KMS-11 (cell line): ENCODE measurements around the gene PLTP.

Experiments used
- H2AFZ ChIP-seq: fragments of 200-600 bp; sonication (generic); 2 replicates; pipeline ENCODE4 v1.6.1; 2016; ENCODE audit warnings: antibody characterized with exemption, mixed run types, low read depth
- H3K27ac ChIP-seq: fragments of 200-600 bp; sonication (generic); 2 replicates; pipeline ENCODE4 v1.6.1; 2016; ENCODE audit warnings: mild to moderate bottlenecking, mixed run types
- H3K27me3 ChIP-seq: fragments of 200-600 bp; sonication (generic); 2 replicates; pipeline ENCODE4 v1.6.1; 2017; ENCODE audit warnings: mild to moderate bottlenecking, low read depth, mixed run types, moderate library complexity; ENCODE audit not compliant: insufficient read depth
- H3K36me3 ChIP-seq: fragments of 200-600 bp; sonication (generic); 2 replicates; pipeline ENCODE4 v1.6.1; 2017; ENCODE audit warnings: mild to moderate bottlenecking, mixed run types; ENCODE audit not compliant: insufficient read depth
- H3K4me1 ChIP-seq: fragments of 200-600 bp; sonication (generic); 2 replicates; pipeline ENCODE4 v1.6.1; 2016; ENCODE audit warnings: mild to moderate bottlenecking, low read depth, mixed run types; ENCODE audit not compliant: poor library complexity, severe bottlenecking
- H3K4me2 ChIP-seq: fragments of 200-600 bp; sonication (generic); 2 replicates; pipeline ENCODE4 v1.7.0; 2016; ENCODE audit warnings: mild to moderate bottlenecking, mixed run types
- H3K4me3 ChIP-seq: fragments of 200-600 bp; sonication (generic); IDR thresholded peaks from 2 replicates; pipeline ENCODE4 v1.6.1; 2017; ENCODE audit warnings: low read depth, low read length, mixed read lengths; ENCODE audit not compliant: insufficient read depth
- H3K79me2 ChIP-seq: fragments of 200-600 bp; sonication (generic); 2 replicates; pipeline ENCODE4 v1.6.1; 2016; ENCODE audit warnings: low read depth, mixed run types; ENCODE audit not compliant: insufficient read depth
- H3K9ac ChIP-seq: fragments of 200-600 bp; sonication (generic); 2 replicates; pipeline ENCODE4 v1.6.1; 2016; ENCODE audit warnings: mild to moderate bottlenecking, mixed run types
- H4K20me1 ChIP-seq: fragments of 200-600 bp; sonication (generic); 2 replicates; pipeline ENCODE4 v1.6.1; 2016; ENCODE audit warnings: mild to moderate bottlenecking, mixed run types; ENCODE audit not compliant: insufficient read depth
- CTCF ChIP-seq: fragments of 200-600 bp; sonication (generic); conservative IDR thresholded peaks from 2 replicates; pipeline ENCODE4 v1.6.1; 2017; ENCODE audit warnings: low read depth, mild to moderate bottlenecking, antibody characterized with exemption, low read length, moderate library complexity, mixed read lengths

The PLTP gene

GRCh38 chr20:45940053-45940452 lies 28.1 kb upstream of the PLTP start:
- Histone ChIP-seq H3K79me2 (peaks cover 7% of the 10 kb centered on the region; the same call in 1 of the 2 replicates), H3K27me3 (no peaks in the 10 kb centered on the region), H4K20me1 (no peaks in the 10 kb centered on the region), H3K4me1 (peaks cover 5% of the 10 kb centered on the region), H3K36me3 (peaks cover 7% of the 10 kb centered on the region; the same call in 1 of the 2 replicates), H3K4me3 (no peak overlapping the region), H3K9ac (no peak overlapping the region), H3K4me2 (no peak overlapping the region), H2AFZ (no peak overlapping the region), H3K27ac (no peak overlapping the region)
- TF ChIP-seq CTCF = no peak

- no peak for TF ChIP-seq CTCF
- Histone ChIP-seq H3K36me3 (peaks cover 7% of the 10 kb centered on the region; the same call in 1 of the 2 replicates), H3K4me3 (no peak overlapping the region), H2AFZ (no peak overlapping the region), H3K79me2 (peaks cover 7% of the 10 kb centered on the region; the same call in 1 of the 2 replicates), H3K4me2 (no peak overlapping the region), H3K27ac (no peak overlapping the region), H3K27me3 (no peaks in the 10 kb centered on the region), H3K9ac (no peak overlapping the region), H4K20me1 (no peaks in the 10 kb centered on the region), H3K4me1 (peaks cover 5% of the 10 kb centered on the region)
Measured at GRCh38 chr20:45938727-45939438, 26.9 kb upstream of the PLTP start.

DNA sequence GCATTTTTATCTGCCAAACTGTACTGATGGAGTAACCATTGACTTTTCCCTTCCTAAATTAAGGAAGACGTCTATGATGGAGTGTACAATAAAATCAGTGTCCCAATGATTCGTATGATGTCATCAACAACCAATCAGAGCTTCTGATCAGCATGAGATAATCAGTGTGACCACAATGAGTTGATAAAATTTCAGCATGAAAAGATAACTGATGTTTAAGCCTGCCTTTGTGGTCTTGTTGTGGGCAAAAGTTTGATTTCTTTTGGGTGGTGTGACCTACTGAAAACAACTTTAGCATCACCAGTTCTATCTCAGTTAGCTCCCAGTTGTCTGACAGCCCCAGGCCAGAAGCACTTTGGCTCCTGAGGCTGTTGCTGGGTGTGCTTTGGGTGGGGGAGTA lies 25.8 kb upstream of the PLTP start:
- Histone ChIP-seq H2AFZ (no peak overlapping the region), H3K36me3 (peaks cover 7% of the 10 kb centered on the region; the same call in 1 of the 2 replicates), H3K79me2 (peaks cover 7% of the 10 kb centered on the region; the same call in 1 of the 2 replicates), H3K27ac (no peak overlapping the region), H3K4me3 (no peak overlapping the region), H3K9ac (no peak overlapping the region), H3K4me1 (peaks cover 13% of the 10 kb centered on the region), H3K27me3 (no peaks in the 10 kb centered on the region), H4K20me1 (no peaks in the 10 kb centered on the region), H3K4me2 (no peak overlapping the region)
- no peak for TF ChIP-seq CTCF

DNA sequence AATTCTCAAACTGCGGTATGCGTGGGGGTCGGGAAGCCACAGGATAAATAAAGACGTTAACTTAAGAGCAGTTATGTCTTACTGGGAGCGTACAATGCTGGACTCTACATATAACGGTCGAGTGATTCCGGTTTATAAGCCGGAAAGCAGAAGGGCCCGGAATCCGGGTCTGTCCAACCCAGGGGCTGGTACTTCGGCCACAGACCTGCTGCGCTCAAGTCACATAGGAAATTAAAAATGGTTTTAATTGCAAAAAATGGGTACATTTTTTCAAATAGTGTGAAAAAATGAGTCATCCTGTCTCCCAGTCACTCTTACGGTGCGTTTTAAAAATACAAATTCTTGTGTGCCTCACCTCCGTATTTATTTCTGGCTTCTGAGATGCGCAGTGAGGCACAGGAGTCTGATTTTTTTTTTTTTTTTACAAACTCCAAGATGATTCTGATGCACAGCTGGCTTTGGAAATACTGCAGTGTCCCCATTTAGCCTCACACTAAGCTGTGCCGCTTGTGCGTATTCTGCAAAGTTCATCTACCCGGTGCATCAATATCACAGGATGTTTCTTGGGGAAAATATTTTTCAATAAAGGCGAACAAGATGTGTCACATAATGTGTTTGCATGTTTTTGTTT lies 23.6 kb upstream of the PLTP start:
- H3K9ac ChIP-seq = peak overlapping the region; percentile 99; the same call in 1 of the 2 replicates
- no peak for TF ChIP-seq CTCF
- 0 out of 2 replicates have a peak, but pooled peaks cover 3% of the 10 kb centered on the region for H3K36me3 ChIP-seq
- peak overlapping the region; percentile 97 for H3K4me2 ChIP-seq
- peaks cover 7% of the 10 kb centered on the region; the same call in 1 of the 2 replicates for H3K79me2 ChIP-seq
- no peak overlapping the region for H3K4me3 ChIP-seq
- peaks cover 13% of the 10 kb centered on the region for H3K4me1 ChIP-seq
- no peaks in the 10 kb centered on the region for H4K20me1 ChIP-seq
- peak overlapping the region; percentile 98; the same call in 1 of the 2 replicates for H3K27ac ChIP-seq
- no peaks in the 10 kb centered on the region for H3K27me3 ChIP-seq
- peak overlapping the region; percentile 63 for H2AFZ ChIP-seq
